ENCODE results near the gene CSNK2A1.

- TF ChIP-seq, protein P1, sequence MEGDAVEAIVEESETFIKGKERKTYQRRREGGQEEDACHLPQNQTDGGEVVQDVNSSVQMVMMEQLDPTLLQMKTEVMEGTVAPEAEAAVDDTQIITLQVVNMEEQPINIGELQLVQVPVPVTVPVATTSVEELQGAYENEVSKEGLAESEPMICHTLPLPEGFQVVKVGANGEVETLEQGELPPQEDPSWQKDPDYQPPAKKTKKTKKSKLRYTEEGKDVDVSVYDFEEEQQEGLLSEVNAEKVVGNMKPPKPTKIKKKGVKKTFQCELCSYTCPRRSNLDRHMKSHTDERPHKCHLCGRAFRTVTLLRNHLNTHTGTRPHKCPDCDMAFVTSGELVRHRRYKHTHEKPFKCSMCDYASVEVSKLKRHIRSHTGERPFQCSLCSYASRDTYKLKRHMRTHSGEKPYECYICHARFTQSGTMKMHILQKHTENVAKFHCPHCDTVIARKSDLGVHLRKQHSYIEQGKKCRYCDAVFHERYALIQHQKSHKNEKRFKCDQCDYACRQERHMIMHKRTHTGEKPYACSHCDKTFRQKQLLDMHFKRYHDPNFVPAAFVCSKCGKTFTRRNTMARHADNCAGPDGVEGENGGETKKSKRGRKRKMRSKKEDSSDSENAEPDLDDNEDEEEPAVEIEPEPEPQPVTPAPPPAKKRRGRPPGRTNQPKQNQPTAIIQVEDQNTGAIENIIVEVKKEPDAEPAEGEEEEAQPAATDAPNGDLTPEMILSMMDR (IDR thresholded peaks at IDR 0.05): no peak
- TF ChIP-seq POLR2A (IDR thresholded peaks at IDR 0.05): no peak
Observed at GRCh38 chr20:434661-435419, 108.8 kb downstream of the CSNK2A1 start.

Measured in body of pancreas (tissue), 4 donors.